ENCODE results near the gene IGFBP2.

IGFBP2 gene

GRCh38 chr2:216663846-216664245 is 30.6 kb downstream of the IGFBP2 start:
- DNase-seq (ENCODE audit: low read depth) = no peak

- no peak for DNase-seq (ENCODE audit: low read depth)
Measured at GRCh38 chr2:216664593-216665034, 31.4 kb downstream of the IGFBP2 start.

GRCh38 chr2:216665242-216665641 is 32.0 kb downstream of the IGFBP2 start:
- no peak for DNase-seq (ENCODE audit: low read depth)

- DNase-seq (ENCODE audit: low read depth) = no peak
Measured at GRCh38 chr2:216665717-216666116, 32.5 kb downstream of the IGFBP2 start.

GRCh38 chr2:216666461-216667233 is 33.4 kb downstream of the IGFBP2 start:
- peak; percentile 37 for DNase-seq (ENCODE audit: low read depth)

GRCh38 chr2:216670266-216671080 is 37.3 kb downstream of the IGFBP2 start:
- no peak for DNase-seq (ENCODE audit: low read depth)

GRCh38 chr2:216671081-216671411 is 37.8 kb downstream of the IGFBP2 start:
- DNase-seq (ENCODE audit: low read depth) = no peak

GRCh38 chr2:216671791-216672343 is 38.6 kb downstream of the IGFBP2 start:
- no peak for DNase-seq (ENCODE audit: low read depth)

- no peak for DNase-seq (ENCODE audit: low read depth)
Measured at GRCh38 chr2:216672466-216672865, 39.2 kb downstream of the IGFBP2 start.

- DNase-seq (ENCODE audit: low read depth) = no peak
Measured at GRCh38 chr2:216673021-216673420, 39.8 kb downstream of the IGFBP2 start.

- no peak for DNase-seq (ENCODE audit: low read depth)
Measured at GRCh38 chr2:216673609-216674008, 40.4 kb downstream of the IGFBP2 start.

- DNase-seq (ENCODE audit: low read depth) = no peak
Measured at GRCh38 chr2:216674376-216674775, 41.2 kb downstream of the IGFBP2 start.

GRCh38 chr2:216676630-216677029 is 43.4 kb downstream of the IGFBP2 start:
- no peak for DNase-seq (ENCODE audit: low read depth)

GRCh38 chr2:216677439-216678097 is 44.3 kb downstream of the IGFBP2 start:
- no peak for DNase-seq (ENCODE audit: low read depth)

- no peak for DNase-seq (ENCODE audit: low read depth)
Measured at GRCh38 chr2:216678098-216678465, 44.9 kb downstream of the IGFBP2 start.

- no peak for DNase-seq (ENCODE audit: low read depth)
Measured at GRCh38 chr2:216678813-216679657, 45.8 kb downstream of the IGFBP2 start.

- DNase-seq (ENCODE audit: low read depth) = no peak
Measured at GRCh38 chr2:216679658-216680024, 46.4 kb downstream of the IGFBP2 start.

- DNase-seq (ENCODE audit: low read depth) = no peak
Measured at GRCh38 chr2:216680951-216681629, 47.9 kb downstream of the IGFBP2 start.

- no peak for DNase-seq (ENCODE audit: low read depth)
Measured at GRCh38 chr2:216681683-216682082, 48.5 kb downstream of the IGFBP2 start.

GRCh38 chr2:216683846-216684245 is 50.6 kb downstream of the IGFBP2 start:
- DNase-seq (ENCODE audit: low read depth) = no peak

GRCh38 chr2:216685327-216685875 is 52.2 kb downstream of the IGFBP2 start:
- DNase-seq (ENCODE audit: low read depth) = no peak
